Measurements from ENCODE around the gene COL15A1. TPM values are rescaled to one million over a fixed set of nuclear protein-coding genes. Genes with fewer than 3 reads are reported as not detected.

Gene COL15A1
- total RNA-seq, 4 donors from 2014 or later = 4.6 to 51.9 (median 10.7) TPM

- in situ Hi-C loops (cut with MboI; ENCODE audit: low pct_ligation_motif_present in 1 of 4, low pct_unique_long_range_greater_than_20kb in 1 of 4, low sequenced_read_pairs in 3 of 4) = no loop called here
Observed at GRCh38 chr9:98966676-98967075, 23.0 kb downstream of the COL15A1 start.

DNA sequence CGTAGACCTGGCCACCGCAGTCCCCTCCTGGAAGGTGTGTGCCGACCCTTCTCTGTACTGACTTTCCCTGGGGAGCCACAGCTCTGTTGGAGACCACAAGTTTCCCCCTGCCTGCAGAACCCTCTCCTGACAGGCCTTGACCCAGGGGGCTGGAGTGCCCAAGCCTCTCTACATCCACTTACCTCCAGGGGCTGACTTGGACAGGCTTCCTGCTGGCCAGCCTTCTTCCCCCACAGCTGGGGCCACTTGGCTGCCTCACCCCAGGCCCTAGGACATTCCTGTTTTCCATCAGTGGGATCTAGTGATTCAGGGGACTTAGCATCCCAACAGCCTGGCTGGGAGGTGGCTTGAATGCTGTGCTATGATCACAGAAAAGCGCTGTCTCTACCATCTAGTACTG, 23.6 kb downstream of the COL15A1 start:
- intact Hi-C loops (cut with DNase I; ENCODE audit: low total_unique reads) = no loop called here
- Histone ChIP-seq H3K4me1 (peaks cover 4 to 26% (median 16%) of the 10 kb centered on the region in 4 donors), H3K4me3 (no peak overlapping the region), H3K9me3 (no peaks in the 10 kb centered on the region), H3K27me3 (no peaks in the 10 kb centered on the region), H3K27ac (peak overlapping the region in 2 of 4 donors; percentile 74), H3K36me3 (no peaks in the 10 kb centered on the region)
- no peak for DNase-seq
- in situ Hi-C loops (cut with MboI; ENCODE audit: low pct_ligation_motif_present in 1 of 4, low pct_unique_long_range_greater_than_20kb in 1 of 4, low sequenced_read_pairs in 3 of 4) = no loop called here
- TF ChIP-seq POLR2A (IDR thresholded peaks at IDR 0.05) (no peak), EP300 (IDR thresholded peaks at IDR 0.05; ENCODE audit: low read depth) (no peak), POLR2AphosphoS5 (IDR thresholded peaks at IDR 0.05) (no peak)
- TF ChIP-seq, protein P1, sequence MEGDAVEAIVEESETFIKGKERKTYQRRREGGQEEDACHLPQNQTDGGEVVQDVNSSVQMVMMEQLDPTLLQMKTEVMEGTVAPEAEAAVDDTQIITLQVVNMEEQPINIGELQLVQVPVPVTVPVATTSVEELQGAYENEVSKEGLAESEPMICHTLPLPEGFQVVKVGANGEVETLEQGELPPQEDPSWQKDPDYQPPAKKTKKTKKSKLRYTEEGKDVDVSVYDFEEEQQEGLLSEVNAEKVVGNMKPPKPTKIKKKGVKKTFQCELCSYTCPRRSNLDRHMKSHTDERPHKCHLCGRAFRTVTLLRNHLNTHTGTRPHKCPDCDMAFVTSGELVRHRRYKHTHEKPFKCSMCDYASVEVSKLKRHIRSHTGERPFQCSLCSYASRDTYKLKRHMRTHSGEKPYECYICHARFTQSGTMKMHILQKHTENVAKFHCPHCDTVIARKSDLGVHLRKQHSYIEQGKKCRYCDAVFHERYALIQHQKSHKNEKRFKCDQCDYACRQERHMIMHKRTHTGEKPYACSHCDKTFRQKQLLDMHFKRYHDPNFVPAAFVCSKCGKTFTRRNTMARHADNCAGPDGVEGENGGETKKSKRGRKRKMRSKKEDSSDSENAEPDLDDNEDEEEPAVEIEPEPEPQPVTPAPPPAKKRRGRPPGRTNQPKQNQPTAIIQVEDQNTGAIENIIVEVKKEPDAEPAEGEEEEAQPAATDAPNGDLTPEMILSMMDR (IDR thresholded peaks at IDR 0.05) = no peak
- 80 to 94% methylated on average over 1 to 4 of the region's 4 CpGs for whole genome bisulfite sequencing, 2 donors (ENCODE audit: low coverage in 1 of 2)

More at GRCh38 chr9:98966676-98967075, 23.0 kb downstream of the COL15A1 start:
- no peak for DNase-seq
- no peak for TF ChIP-seq POLR2A (IDR thresholded peaks at IDR 0.05)
- TF ChIP-seq, protein P1 (IDR thresholded peaks at IDR 0.05) = no peak
- TF ChIP-seq EP300 (IDR thresholded peaks at IDR 0.05; ENCODE audit: low read depth) = no peak
- no peak for TF ChIP-seq POLR2AphosphoS5 (IDR thresholded peaks at IDR 0.05)
- H3K4me1 ChIP-seq = peaks cover 4 to 30% (median 18%) of the 10 kb centered on the region in 4 donors
- intact Hi-C loops (cut with DNase I; ENCODE audit: low total_unique reads) = no loop called here
- H3K36me3 ChIP-seq = no peaks in the 10 kb centered on the region
- 83 to 86% methylated on average over 4 of the region's 4 CpGs for WGBS, 2 donors (ENCODE audit: low coverage in 1 of 2)
- no peaks in the 10 kb centered on the region for H3K27me3 ChIP-seq
- no peaks in the 10 kb centered on the region for H3K9me3 ChIP-seq
- peak overlapping the region in 2 of 4 donors; percentile 74 for H3K27ac ChIP-seq
- no peak overlapping the region for H3K4me3 ChIP-seq

DNA sequence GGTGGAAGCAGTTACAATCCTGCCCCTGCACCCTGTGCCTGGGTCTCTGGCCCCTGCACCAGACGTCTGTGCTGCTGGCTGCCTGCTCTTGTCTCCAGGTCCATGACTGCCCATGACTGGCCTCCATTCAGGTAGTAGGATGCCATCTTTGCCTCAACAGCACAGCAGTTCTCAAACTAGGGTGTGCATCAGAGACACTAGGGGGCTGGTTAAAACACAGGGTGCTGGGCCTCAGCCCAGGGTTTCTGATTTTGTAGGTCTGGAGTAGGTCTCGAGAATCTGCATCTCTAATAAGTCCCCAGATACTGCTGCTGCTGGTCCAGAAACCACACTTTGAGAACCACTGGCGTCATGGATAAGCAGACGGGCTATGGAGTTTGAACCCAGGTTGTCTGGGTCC, 24.0 kb downstream of the COL15A1 start:
- intact Hi-C loops (cut with DNase I; ENCODE audit: low total_unique reads) (no loop called here), in situ Hi-C loops (cut with MboI; ENCODE audit: low pct_ligation_motif_present in 1 of 4, low pct_unique_long_range_greater_than_20kb in 1 of 4, low sequenced_read_pairs in 3 of 4) (no loop called here)
- no peaks in the 10 kb centered on the region for H3K9me3 ChIP-seq
- DNase-seq = no peak
- 87 to 93% methylated on average over 2 to 4 of the region's 4 CpGs for WGBS, 2 donors (ENCODE audit: low coverage in 1 of 2)
- H3K4me3 ChIP-seq = no peak overlapping the region
- peak overlapping the region in 2 of 4 donors; percentile 74 for H3K27ac ChIP-seq
- TF ChIP-seq EP300 (IDR thresholded peaks at IDR 0.05; ENCODE audit: low read depth) (no peak), POLR2A (IDR thresholded peaks at IDR 0.05) (no peak), POLR2AphosphoS5 (IDR thresholded peaks at IDR 0.05) (no peak)
- TF ChIP-seq, protein P1 (IDR thresholded peaks at IDR 0.05) = no peak
- no peaks in the 10 kb centered on the region for H3K36me3 ChIP-seq
- H3K27me3 ChIP-seq = no peaks in the 10 kb centered on the region
- peaks cover 4 to 30% (median 14%) of the 10 kb centered on the region in 4 donors for H3K4me1 ChIP-seq

DNA sequence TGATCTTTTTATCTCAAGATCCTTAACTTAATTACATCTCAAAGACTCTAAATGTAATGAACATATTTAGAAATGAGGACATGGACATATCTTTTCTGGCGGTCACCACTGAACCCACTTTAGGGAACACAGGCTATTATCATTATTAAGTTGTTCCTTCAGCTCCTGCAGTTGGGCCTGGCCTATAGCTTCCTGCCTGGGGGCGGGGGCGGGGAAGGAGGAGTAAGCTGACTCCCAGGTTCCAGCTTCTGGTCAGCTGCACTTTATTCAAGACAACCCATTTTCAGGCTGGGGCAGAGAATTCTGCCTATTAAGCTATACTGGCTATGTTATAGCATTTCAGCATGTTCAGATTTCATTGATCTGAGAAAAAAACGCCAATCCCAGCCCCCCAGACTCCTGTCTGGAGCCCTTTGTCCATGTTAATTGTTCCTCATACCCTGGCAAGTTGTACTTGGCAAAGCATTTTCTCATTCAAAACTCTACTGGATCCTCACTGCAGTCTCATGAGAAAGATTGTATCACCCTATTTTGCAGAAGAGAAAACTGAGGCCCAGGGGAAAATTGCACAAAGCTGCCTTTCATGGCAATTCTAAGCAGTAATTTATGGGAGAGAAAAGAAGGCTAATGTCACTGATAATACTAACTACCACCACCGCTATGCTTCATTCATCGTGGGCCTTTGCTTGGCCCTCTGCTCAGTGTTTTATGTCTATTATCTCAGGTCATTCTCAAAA, 25.1 kb downstream of the COL15A1 start:
- TF ChIP-seq POLR2AphosphoS5 (IDR thresholded peaks at IDR 0.05) (no peak), EP300 (IDR thresholded peaks at IDR 0.05; ENCODE audit: low read depth) (no peak), POLR2A (IDR thresholded peaks at IDR 0.05) (no peak)
- TF ChIP-seq, protein P1 (IDR thresholded peaks at IDR 0.05) = no peak
- no peaks in the 10 kb centered on the region for H3K36me3 ChIP-seq
- no peak for DNase-seq
- no peaks in the 10 kb centered on the region for H3K27me3 ChIP-seq
- H3K4me1 ChIP-seq = peaks cover 4 to 39% (median 15%) of the 10 kb centered on the region in 4 donors
- intact Hi-C loops (cut with DNase I; ENCODE audit: low total_unique reads) = no loop called here
- H3K4me3 ChIP-seq = no peak overlapping the region
- no peaks in the 10 kb centered on the region for H3K9me3 ChIP-seq
- H3K27ac ChIP-seq = peak overlapping the region in 1 of 4 donors; percentile 69
- WGBS, 2 donors (ENCODE audit: low coverage in 1 of 2) = 67 to 90% methylated on average over 5 to 6 of the region's 6 CpGs
- in situ Hi-C loops (cut with MboI; ENCODE audit: low pct_ligation_motif_present in 1 of 4, low pct_unique_long_range_greater_than_20kb in 1 of 4, low sequenced_read_pairs in 3 of 4) = no loop called here

Measured in transverse colon (tissue), 4 donors.